HL-60 (cell line): Measurements from ENCODE around the gene HEY2.

Experiments
- DNase-seq, 2 experiments: peaks; one replicate each; pipeline ENCODE4 v3.0.0-alpha.2; 2010 to 2020; ENCODE audit warnings: low read depth in 1 of 2, low spot score in 1 of 2
- H3K27ac ChIP-seq: fragments of 250-450 bp; sonication (Bioruptor Pico); replicated peaks from 2 replicates; pipeline ENCODE4 v1.5.1; 2020; ENCODE audit warnings: mild to moderate bottlenecking, moderate library complexity
- H3K27me3 ChIP-seq: fragments of 250-450 bp; sonication (Bioruptor Pico); 2 replicates; pipeline ENCODE4 v1.5.1; 2021; ENCODE audit warnings: mild to moderate bottlenecking, moderate library complexity; ENCODE audit not compliant: insufficient read depth, poor library complexity, severe bottlenecking
- H3K4me3 ChIP-seq: replicated peaks from 2 replicates; pipeline ENCODE4 v1.5.1; 2011; ENCODE audit warnings: mild to moderate bottlenecking, control low read depth, low read length; ENCODE audit not compliant: insufficient read depth
- GABPA ChIP-seq: IDR thresholded peaks from 2 replicates; pipeline ENCODE4 v1.6.1; 2012; ENCODE audit warnings: low read depth
- POLR2AphosphoS5 ChIP-seq: IDR thresholded peaks from 2 replicates; pipeline ENCODE4 v1.6.1; 2012; ENCODE audit warnings: low read depth
- SPI1 ChIP-seq: IDR thresholded peaks from 2 replicates; pipeline ENCODE4 v1.6.1; 2012; ENCODE audit warnings: low read depth, mild to moderate bottlenecking, borderline replicate concordance
- TF ChIP-seq, protein P1 (sequence below): IDR thresholded peaks from one replicate; pipeline ENCODE4 v1.5.1; 2011; ENCODE audit warnings: low read length, control low read depth, inconsistent platforms; ENCODE audit not compliant: insufficient read depth
- TF ChIP-seq, protein P2 (sequence below): IDR thresholded peaks from 2 replicates; pipeline ENCODE4 v1.6.1; 2012; ENCODE audit warnings: low read depth; ENCODE audit not compliant: insufficient replicate concordance

The HEY2 gene

DNA sequence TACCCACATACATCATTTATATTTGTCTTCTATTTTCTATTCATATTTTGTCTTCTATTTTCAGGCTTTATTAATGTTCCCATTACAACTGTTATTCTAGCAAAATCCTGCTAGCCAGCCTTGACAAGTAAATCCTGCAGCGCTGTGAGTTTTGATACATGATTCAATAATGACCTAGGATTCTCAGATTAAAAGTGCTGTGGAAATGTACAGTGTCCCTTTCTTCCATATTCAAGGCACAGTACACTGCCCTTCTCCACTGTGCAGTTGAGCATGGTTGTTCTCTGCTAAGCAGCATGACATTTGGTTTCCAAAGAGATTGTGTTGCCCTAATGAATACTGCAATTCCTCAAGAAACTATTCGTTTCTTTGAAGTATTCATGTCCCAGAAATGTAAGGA lies 5.8 kb upstream of the HEY2 start:
- TF ChIP-seq, protein P1, sequence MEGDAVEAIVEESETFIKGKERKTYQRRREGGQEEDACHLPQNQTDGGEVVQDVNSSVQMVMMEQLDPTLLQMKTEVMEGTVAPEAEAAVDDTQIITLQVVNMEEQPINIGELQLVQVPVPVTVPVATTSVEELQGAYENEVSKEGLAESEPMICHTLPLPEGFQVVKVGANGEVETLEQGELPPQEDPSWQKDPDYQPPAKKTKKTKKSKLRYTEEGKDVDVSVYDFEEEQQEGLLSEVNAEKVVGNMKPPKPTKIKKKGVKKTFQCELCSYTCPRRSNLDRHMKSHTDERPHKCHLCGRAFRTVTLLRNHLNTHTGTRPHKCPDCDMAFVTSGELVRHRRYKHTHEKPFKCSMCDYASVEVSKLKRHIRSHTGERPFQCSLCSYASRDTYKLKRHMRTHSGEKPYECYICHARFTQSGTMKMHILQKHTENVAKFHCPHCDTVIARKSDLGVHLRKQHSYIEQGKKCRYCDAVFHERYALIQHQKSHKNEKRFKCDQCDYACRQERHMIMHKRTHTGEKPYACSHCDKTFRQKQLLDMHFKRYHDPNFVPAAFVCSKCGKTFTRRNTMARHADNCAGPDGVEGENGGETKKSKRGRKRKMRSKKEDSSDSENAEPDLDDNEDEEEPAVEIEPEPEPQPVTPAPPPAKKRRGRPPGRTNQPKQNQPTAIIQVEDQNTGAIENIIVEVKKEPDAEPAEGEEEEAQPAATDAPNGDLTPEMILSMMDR = no peak
- TF ChIP-seq, protein P2, sequence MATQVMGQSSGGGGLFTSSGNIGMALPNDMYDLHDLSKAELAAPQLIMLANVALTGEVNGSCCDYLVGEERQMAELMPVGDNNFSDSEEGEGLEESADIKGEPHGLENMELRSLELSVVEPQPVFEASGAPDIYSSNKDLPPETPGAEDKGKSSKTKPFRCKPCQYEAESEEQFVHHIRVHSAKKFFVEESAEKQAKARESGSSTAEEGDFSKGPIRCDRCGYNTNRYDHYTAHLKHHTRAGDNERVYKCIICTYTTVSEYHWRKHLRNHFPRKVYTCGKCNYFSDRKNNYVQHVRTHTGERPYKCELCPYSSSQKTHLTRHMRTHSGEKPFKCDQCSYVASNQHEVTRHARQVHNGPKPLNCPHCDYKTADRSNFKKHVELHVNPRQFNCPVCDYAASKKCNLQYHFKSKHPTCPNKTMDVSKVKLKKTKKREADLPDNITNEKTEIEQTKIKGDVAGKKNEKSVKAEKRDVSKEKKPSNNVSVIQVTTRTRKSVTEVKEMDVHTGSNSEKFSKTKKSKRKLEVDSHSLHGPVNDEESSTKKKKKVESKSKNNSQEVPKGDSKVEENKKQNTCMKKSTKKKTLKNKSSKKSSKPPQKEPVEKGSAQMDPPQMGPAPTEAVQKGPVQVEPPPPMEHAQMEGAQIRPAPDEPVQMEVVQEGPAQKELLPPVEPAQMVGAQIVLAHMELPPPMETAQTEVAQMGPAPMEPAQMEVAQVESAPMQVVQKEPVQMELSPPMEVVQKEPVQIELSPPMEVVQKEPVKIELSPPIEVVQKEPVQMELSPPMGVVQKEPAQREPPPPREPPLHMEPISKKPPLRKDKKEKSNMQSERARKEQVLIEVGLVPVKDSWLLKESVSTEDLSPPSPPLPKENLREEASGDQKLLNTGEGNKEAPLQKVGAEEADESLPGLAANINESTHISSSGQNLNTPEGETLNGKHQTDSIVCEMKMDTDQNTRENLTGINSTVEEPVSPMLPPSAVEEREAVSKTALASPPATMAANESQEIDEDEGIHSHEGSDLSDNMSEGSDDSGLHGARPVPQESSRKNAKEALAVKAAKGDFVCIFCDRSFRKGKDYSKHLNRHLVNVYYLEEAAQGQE = no peak
- no peak for TF ChIP-seq GABPA
- TF ChIP-seq POLR2AphosphoS5 = no peak
- no peak for TF ChIP-seq SPI1
- no peak for DNase-seq
- peaks cover 48% of the 10 kb centered on the region for H3K27me3 ChIP-seq

DNA sequence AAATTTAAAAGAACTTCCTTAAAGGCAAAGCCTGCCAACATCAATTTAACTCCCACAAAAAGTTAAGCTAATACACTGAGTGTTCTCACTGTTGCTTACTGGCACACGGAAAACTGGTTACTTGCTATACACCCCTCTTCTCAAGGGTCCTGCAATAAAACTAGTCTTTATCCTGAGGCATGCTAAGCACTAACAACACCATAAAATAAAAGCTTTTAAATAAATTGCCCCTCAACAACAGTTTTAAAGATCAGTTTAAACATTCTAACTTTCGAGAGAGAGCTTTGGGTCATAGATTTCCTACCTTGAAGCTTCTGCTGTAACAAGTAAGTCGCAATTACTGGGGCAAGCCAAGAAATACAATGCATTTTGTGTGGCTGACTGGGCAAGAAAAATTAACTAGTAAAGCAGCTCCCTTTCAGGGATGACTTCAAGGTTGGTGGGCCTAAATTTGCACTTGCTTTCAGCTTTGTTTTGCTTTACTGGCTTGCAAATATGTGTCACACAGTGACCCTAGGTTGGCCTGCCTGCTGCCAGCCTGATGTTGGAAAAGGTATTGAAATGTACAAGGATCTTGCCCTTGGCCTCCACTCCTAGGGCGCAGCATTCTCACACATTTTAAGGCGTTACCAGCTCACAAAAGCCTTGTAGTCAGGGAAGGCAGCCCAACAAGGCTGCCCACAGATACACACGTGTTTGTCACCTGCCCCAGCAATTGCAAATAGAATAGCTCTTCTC lies 4.0 kb upstream of the HEY2 start:
- no peak for DNase-seq
- no peak for TF ChIP-seq GABPA
- TF ChIP-seq, protein P1 = no peak
- TF ChIP-seq, protein P2 = no peak
- TF ChIP-seq POLR2AphosphoS5 = no peak
- no peak for TF ChIP-seq SPI1
- Histone ChIP-seq H3K4me3 (no peak overlapping the region), H3K27me3 (peaks cover 62% of the 10 kb centered on the region), H3K27ac (no peak overlapping the region)

More for the DNA sequence above, 5.8 kb upstream of the HEY2 start:
- Histone ChIP-seq H3K4me3 (no peak overlapping the region), H3K27ac (no peak overlapping the region)

DNA sequence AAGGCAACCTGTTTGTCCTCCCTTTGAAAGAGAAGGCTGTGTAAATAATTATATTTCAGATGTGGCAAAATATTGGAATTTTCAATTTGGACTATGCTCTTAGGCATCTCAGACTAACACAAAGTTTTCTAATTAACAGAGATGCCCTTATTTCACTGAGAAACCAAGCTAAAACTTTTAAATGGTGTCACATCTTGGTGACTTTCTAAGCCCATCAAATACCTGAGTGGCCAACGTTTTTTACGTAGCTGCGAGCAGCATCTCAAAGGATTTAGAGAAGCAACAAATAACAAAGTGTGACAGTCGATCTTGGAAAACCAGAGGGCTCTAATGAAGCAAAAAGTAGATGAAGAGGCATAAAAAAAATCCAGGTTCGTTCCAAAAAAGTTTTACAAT lies 3.4 kb upstream of the HEY2 start:
- Histone ChIP-seq H3K4me3 (no peak overlapping the region), H3K27ac (no peak overlapping the region), H3K27me3 (peaks cover 67% of the 10 kb centered on the region)
- DNase-seq = no peak
- TF ChIP-seq GABPA (no peak), SPI1 (no peak), POLR2AphosphoS5 (no peak)
- TF ChIP-seq, protein P2 = no peak
- TF ChIP-seq, protein P1 = no peak
